Tibial artery (tissue), 4 donors: Measurements from ENCODE around the gene DCAF6.

ENCODE experiments used
- DNase-seq, 2 donors: peaks; one replicate each; pipeline ENCODE4 v3.0.0-alpha.2; 2019
- H3K27ac ChIP-seq, 2 donors: fragments of 200-600 bp; sonication (generic) in 1 of 2; 1 replicate in 1 of 2; 2 replicates in 1 of 2; pipeline ENCODE4 v1.5.1; 2018 to 2019; ENCODE audit warnings: mild to moderate bottlenecking in 1 of 2
- H3K27me3 ChIP-seq, 2 donors: fragments of 200-600 bp; sonication (generic) in 1 of 2; one replicate each; pipeline versions ENCODE4 v1.5.1 to v1.6.0; 2016 to 2019
- H3K36me3 ChIP-seq, 3 donors: fragments of 200-600 bp; sonication (generic) in 2 of 3; one replicate each; pipeline ENCODE4 v1.5.1; 2016 to 2019; ENCODE audit warnings: mild to moderate bottlenecking in 2 of 3
- H3K4me1 ChIP-seq, 4 donors: fragments of 200-600 bp; sonication (generic) in 2 of 4; 1 replicate in 3 of 4; 2 replicates in 1 of 4; pipeline ENCODE4 v1.5.1; 2016 to 2019
- H3K4me3 ChIP-seq, 2 donors: fragments of 200-600 bp; sonication (generic) in 1 of 2; 1 replicate in 1 of 2; 2 replicates in 1 of 2; pipeline ENCODE4 v1.5.1; 2018 to 2019; ENCODE audit warnings: mild to moderate bottlenecking in 2 of 2
- H3K9me3 ChIP-seq, 3 donors: fragments of 200-600 bp; sonication (generic) in 1 of 3; one replicate each; pipeline ENCODE4 v1.5.1; 2016 to 2019
- intact Hi-C: fragments of 100-400 bp; cut with DNase I; formaldehyde crosslinking; loops from one replicate; pipeline ENCODE4 v1.15.0; 2023; ENCODE audit warnings: low total_unique reads
- TF ChIP-seq, protein P1 (sequence below), 2 experiments: fragments of 200-600 bp in 1 of 2; fragments of 450-650 bp in 1 of 2; IDR thresholded peaks; one replicate each; pipeline ENCODE4 v1.5.1; 2017 to 2019; ENCODE audit warnings: antibody characterized with exemption in 2 of 2, mild to moderate bottlenecking in 1 of 2, moderate library complexity in 1 of 2

DCAF6 gene

DNA sequence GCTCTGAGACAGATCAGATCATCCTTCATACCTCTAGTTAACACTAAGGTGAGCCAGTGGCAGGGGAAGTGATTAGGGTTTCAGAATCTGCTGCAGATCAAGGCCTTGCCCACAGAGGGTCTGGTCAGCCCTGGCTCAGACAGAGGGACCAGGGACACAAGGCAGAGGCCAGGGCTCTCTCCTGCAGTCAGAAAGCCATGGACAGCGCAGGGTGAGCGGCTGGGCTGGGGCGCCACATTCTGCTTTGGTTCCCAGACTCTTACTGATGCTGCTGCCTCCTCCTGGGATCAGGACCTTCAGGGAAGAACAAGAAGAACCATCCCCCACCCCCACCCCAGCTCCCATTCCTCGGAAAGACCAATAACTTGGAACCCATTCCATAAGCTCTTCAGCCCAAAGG lies 157.1 kb downstream of the DCAF6 start:
- H3K9me3 ChIP-seq, result no peaks in the 10 kb centered on the region
- H3K27me3 ChIP-seq, result no peaks in the 10 kb centered on the region
- intact Hi-C loops, result no loop called here
- TF ChIP-seq, protein P1, sequence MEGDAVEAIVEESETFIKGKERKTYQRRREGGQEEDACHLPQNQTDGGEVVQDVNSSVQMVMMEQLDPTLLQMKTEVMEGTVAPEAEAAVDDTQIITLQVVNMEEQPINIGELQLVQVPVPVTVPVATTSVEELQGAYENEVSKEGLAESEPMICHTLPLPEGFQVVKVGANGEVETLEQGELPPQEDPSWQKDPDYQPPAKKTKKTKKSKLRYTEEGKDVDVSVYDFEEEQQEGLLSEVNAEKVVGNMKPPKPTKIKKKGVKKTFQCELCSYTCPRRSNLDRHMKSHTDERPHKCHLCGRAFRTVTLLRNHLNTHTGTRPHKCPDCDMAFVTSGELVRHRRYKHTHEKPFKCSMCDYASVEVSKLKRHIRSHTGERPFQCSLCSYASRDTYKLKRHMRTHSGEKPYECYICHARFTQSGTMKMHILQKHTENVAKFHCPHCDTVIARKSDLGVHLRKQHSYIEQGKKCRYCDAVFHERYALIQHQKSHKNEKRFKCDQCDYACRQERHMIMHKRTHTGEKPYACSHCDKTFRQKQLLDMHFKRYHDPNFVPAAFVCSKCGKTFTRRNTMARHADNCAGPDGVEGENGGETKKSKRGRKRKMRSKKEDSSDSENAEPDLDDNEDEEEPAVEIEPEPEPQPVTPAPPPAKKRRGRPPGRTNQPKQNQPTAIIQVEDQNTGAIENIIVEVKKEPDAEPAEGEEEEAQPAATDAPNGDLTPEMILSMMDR (IDR thresholded peaks at IDR 0.05), result no peak
- H3K4me3 ChIP-seq, result no peak overlapping the region
- H3K4me1 ChIP-seq, result peaks cover 0 to 16% (median 4%) of the 10 kb centered on the region in 4 donors
- DNase-seq, result no peak
- peaks cover 7 to 31% (median 18%) of the 10 kb centered on the region in 3 donors for H3K36me3 ChIP-seq
- no peak overlapping the region for H3K27ac ChIP-seq

DNA sequence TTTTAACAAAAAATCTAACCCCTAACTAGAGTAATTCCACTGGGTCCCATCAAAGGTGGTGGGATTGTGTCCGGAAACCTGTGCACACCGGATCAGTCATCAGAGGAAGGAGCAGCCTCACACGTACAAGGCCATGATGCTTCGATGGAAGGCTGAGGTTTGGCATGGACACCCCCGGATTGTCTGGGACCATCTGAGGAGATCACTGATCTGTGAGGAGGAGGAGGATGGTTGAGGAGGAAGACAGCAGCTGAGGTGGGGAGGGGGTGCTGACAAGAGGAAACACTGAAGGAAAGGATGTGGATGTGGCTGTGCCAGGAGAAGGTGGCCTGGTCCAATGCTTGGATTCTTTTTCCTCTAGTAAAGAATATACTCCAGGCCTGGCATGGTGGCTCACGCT lies 159.0 kb downstream of the DCAF6 start:
- TF ChIP-seq, protein P1 (IDR thresholded peaks at IDR 0.05), result no peak
- no peak for DNase-seq
- no peak overlapping the region for H3K27ac ChIP-seq
- no peak overlapping the region for H3K4me3 ChIP-seq
- peaks cover 0 to 16% (median 4%) of the 10 kb centered on the region in 4 donors for H3K4me1 ChIP-seq
- H3K9me3 ChIP-seq, result no peaks in the 10 kb centered on the region
- no peaks in the 10 kb centered on the region for H3K27me3 ChIP-seq
- intact Hi-C loops, result no loop called here
- peaks cover 10 to 26% (median 18%) of the 10 kb centered on the region in 3 donors for H3K36me3 ChIP-seq

DNA sequence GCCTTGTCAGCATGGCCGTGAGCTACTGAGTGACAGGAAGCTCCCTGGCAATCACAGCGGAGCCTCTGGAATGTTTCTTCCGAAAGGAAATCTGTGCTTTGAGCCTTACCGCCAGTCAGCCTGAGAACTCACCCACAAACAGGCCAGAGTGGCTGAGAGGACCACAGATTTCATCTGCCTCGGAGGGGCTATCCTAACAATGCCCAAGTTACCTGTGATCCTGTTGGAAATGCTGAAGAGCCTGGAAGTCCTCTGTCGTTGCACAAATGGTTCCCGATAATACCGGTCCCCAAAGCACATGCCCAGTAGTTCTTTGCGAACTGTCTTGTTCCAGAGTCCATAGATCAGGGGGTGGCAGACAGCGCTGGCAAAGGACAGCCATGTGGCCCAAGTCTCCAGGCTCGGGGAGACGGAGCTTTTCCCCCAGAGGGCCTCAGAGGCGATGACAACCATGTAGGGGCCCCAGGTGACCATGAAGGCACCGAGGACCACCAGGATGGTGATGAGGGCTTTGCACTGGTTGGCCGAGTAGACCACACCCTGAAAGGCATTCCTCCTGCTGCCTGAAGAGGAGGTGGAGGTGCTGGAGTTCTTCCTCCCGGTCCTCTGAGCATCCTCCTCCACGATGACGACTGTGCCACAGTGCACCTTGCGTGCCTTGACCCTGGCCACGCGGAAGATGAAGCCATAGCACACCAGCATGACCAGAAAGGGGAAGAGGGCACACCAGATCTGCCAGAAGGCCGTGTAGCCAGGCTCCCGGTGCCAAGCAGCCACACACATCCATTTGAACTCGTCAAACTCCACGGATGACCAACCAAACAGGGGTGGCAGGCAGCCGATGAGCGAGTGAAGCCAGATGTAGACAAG lies 160.0 kb downstream of the DCAF6 start:
- intact Hi-C loops, result no loop called here
- H3K27me3 ChIP-seq, result no peaks in the 10 kb centered on the region
- H3K4me1 ChIP-seq, result peaks cover 0 to 16% (median 4%) of the 10 kb centered on the region in 4 donors
- TF ChIP-seq, protein P1 (IDR thresholded peaks at IDR 0.05), result no peak
- no peak overlapping the region for H3K27ac ChIP-seq
- H3K36me3 ChIP-seq, result peaks cover 10 to 26% (median 18%) of the 10 kb centered on the region in 3 donors
- DNase-seq, result no peak
- no peak overlapping the region for H3K4me3 ChIP-seq
- H3K9me3 ChIP-seq, result no peaks in the 10 kb centered on the region

DNA sequence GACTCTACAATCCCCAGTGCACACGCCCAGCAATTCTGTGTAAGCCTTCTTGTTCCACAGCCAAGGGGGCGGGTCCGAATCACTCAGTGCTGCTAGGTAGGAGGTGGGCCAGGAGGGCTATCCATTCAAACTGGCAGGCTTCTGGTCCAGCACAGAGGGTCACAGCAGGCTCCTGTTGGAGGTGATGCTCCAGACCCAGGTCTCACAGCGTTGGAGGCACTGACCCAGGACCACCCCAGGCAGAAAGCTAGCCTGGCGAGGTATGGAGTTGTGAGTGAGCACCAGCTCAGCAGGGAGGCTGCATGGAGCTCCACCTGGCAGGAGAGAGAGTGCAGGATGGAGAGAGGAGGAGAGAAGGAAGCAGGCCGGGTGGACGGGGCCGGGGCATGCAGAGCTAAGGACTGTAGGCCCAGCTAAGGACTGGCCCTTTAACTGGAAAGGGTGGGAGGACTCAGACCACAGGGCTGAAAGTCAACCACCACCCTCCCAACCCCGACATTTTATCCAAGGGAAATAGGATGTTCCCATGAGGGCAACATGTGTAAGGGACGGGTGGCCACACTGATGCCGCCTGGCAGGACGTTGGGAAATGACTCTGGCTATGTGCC lies 161.5 kb downstream of the DCAF6 start:
- intact Hi-C loops, result no loop called here

DNA sequence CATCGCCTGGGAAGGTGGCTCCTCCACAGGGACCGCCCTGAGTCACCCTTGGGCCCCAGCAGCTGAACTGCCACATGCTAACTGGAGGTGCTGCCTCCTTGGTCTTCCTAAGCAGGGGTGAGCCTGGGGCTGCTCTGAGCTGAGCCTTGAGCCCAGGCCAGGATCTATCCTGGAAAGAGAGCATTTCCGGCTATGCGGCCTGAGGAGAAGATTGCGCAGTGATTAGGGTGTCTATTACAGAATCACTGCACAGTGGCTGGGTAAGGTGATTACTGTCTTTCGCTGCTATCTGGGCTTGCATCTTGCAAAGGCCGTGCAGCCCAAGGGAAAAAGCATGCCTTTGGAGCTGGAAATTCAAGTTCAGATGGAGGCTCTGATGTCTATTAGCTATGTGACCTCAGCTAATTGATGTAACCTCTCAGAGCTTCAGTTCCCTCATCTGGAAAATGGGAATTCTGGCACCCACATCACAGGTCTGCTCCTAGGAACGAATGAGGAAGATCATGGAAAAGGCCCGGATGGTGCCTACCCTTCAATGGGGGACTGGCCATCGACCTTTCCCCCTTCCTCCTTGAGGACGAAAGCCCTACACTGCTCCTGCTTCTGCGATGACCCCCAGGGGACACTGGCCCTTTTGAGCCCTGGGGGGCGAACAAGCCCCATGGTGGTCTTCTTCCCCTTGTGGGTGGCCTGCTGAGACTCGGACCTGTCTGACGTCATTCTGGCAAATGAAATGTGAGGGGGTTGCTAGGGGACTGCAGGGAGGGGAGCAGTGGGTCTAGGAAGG lies 162.2 kb downstream of the DCAF6 start:
- no peak overlapping the region for H3K4me3 ChIP-seq
- TF ChIP-seq, protein P1 (IDR thresholded peaks at IDR 0.05), result no peak
- H3K36me3 ChIP-seq, result peaks cover 16 to 27% (median 26%) of the 10 kb centered on the region in 3 donors
- no peaks in the 10 kb centered on the region for H3K9me3 ChIP-seq
- peaks cover 0 to 2% (median 0%) of the 10 kb centered on the region in 4 donors for H3K4me1 ChIP-seq
- no peak overlapping the region for H3K27ac ChIP-seq
- no peak for DNase-seq
- H3K27me3 ChIP-seq, result no peaks in the 10 kb centered on the region
- intact Hi-C loops, result no loop called here

More for the DNA sequence above, 161.5 kb downstream of the DCAF6 start:
- peaks cover 0 to 9% (median 3%) of the 10 kb centered on the region in 4 donors for H3K4me1 ChIP-seq
- H3K4me3 ChIP-seq, result no peak overlapping the region
- no peak for DNase-seq
- no peaks in the 10 kb centered on the region for H3K27me3 ChIP-seq
- H3K9me3 ChIP-seq, result no peaks in the 10 kb centered on the region
- TF ChIP-seq, protein P1 (IDR thresholded peaks at IDR 0.05), result no peak
- H3K27ac ChIP-seq, result no peak overlapping the region
- H3K36me3 ChIP-seq, result peaks cover 16 to 26% (median 21%) of the 10 kb centered on the region in 3 donors
